ENCODE data around the gene EAPP.
"Not testable (repeated sequence)": the region's sequence is repeated elsewhere in the genome, so short reads cannot be mapped to it uniquely, and the experiment has no call there.

The EAPP gene

DNA sequence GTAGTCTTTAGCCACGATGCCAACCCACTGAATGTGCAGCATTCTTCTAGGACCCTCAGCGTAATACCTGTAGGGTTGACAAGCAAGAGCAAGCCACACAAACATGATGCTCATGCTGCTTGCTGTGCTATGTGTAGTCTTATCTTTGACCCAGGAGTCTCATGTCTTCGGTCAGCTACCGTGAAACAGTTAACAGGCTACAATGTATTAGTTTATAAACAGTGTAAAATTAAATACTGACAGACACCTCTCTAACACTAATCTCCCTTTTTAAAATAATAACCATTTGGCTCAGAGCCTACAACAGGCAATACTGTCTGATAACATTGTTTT is 1.9 kb downstream of the EAPP start:
- no peak for DNase-seq

DNA sequence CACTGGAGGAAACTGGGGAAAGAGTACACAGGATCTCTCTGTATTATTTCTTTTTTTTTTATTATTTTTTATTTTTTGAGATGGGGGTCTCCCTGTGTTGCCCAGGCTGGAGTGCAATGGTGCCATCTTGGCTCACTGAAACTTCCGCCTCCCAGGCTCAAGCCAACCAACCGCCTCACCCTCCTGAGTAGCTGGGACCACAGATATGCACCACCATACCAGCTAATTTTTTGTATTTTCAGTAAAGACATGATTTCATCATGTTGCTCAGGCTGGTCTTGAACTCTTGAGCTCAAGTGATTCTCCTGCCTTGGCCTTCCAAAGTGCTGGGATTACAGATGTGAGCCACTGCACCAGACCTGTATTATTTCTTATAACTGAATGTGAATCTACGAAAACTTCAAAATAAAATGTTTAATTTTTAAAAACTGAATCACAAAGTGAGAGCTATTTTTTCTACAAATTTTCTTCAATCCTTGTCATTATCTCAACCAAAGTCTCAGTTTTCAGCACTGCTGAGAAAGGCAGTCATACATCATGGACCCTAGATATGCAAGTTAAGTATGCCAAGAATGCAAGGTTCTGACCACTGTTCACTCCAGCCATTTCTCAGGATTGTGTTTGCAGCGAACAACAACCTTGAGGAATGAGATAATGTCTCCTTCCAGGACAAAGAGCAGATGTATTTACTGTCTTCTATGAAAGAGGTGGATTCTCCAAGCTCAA is 2.4 kb downstream of the EAPP start:
- DNase-seq, result no peak

DNA sequence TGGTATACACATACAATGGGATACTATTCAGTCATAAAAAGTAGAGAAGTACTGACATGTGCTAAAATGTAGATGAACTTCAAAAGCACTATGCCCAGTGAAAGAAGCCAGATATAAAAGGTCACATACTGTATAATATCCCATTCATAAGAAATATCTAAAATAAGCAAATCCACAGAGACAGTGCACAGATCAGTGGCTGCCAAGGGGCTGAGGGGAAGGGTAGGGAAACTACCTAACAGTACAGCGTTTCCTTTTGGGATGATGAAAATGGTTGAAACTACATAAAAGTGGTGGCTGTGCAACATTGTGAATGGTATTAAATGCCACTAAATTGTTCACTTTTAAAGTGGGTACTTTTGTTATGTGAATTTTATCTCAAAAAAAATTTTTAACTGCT is 11.9 kb downstream of the EAPP start:
- DNase-seq, result no peak

DNA sequence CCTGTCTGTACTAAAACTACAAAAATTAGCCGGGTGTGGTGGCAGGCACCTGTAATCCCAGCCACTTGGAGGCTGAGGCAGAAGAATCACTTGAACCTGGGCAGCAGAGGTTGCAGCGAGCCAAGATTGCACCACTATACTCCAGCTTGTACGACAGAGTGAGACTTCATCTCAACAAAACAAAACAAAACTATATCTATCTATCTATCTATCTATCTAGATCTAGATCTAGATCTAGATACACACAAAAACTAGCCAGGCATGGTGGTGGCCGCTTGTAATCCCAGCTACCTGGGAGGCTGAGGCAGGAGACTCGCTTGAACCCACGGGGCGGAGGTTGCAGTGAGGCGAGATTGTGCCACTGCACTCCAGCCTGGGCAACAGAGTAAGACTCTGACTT is 15.3 kb downstream of the EAPP start:
- DNase-seq, result not testable (repeated sequence)

DNA sequence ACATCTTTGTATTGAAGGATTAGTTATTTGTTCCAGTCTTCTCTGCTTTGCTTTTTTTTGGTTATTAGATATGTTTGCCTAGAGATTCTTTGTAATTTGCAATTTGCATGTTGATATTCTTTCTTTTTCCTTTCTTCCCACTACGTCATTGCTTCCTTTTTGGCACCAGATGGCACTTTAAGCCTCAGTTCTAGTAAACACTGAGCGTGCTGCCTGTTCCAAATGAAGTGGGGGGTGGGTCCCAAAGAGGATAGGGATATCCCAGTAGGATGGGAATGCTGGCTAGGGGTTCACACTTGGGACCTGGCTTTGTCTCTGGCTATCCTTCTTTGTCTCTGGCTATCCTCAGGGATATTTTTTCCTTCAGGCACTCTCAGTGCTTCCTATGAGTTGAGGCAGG is 17.0 kb downstream of the EAPP start:
- no peak for DNase-seq

DNA sequence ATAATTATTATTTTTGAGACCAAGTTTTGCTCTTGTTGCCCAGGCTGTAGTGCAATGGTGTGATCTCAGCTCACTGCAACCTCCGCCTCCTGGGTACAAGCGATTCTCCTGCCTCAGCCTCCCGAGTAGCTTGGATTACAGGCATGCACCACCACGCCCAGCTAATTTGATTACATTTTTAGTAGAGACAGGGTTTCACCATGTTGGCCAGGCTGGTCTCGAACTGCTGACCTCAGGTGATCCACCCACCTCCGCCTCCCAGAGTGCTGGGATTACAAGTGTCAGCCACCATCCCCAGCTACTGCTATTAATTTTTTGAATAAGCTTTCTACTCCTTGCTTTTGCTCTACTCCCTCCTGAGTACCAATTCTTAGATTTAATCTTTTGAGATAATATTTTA is 18.4 kb downstream of the EAPP start:
- DNase-seq, result not testable (repeated sequence)

DNA sequence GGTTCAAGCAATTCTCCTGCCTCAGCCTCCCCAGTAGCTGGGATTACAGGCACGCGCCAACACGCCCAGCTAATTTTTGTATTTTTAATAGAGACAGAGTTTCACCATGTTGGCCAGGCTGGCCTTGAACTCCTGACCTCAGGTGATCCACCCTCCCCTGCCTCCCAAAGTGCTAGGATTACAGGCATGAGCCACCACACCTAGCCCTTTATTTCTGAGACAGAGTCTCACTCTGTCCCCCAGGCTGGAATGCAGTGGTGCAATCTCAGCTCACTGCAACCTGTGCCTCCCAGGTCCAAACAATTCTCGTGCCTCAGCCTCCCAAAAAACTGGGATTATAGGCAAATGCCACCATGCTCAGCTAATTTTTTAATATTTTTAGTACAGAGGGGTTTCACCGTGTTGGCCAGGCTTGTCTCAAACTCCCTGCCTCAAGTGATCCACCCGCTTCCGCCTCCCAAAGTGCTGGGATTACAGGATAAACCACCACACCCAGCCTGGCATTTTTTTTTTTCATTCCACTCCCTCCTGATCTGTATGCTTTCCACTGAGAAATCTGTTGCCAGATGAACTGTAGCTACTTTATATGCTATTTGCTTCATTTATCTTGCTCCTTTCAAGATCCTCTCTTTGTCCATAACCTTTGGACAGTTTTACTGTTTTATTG is 19.1 kb downstream of the EAPP start:
- DNase-seq, result not testable (repeated sequence)

DNA sequence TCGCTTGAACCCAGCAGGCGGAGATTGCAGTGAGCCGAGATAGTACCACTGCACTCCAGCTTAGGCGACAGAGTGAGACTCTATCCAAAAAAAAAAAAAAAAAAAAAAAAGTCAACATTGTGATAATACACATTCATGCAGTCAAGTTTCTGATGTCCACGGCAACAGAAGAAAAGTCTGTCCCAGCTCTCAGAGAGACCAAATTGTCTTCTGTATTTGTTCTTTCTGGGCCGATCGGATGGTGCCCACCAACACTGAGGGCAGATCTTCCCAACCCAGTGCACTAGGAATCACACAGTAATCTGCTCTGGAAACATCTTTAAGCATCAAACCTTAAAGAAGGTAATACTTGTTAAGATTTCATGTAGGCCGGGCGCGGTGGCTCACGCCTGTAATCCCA is 31.6 kb downstream of the EAPP start:
- DNase-seq, result no peak

DNA sequence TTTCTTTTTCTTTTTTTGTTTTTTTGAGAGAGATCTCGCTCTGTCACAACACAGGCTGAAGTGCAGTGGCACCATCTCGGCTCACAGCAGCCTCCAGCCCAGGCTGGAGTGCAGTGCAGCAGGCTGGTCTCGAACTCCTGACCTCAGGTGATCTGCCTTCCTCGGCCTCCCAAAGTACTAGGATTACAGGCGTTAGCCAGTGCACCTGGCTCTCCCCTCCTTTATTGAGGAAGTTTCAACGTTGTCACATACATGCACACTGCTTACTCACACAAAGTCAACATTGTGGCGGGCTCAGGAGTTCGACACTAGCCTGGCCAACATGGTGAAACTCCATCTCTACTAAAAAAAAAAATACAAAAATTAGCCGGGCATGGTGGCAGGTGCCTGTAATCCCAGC is 32.0 kb downstream of the EAPP start:
- DNase-seq, result no peak

DNA sequence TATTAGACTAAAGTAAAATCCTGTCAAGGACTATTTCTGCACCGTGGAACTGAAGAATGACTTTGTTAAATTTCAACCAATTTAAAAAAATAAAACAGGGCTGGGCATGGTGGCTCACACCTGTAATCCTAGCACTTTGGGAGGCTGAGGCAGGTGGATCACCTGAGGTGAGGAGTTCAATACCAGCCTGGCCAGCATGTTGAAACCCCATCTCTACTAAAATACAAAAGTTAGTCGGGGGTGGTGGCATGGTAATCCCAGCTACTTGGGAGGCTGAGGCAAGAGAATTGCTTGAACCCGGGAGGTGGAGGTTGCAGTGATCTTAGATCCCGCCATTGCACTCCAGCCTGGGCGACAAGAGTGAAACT is 34.4 kb downstream of the EAPP start:
- not testable (repeated sequence) for DNase-seq

DNA sequence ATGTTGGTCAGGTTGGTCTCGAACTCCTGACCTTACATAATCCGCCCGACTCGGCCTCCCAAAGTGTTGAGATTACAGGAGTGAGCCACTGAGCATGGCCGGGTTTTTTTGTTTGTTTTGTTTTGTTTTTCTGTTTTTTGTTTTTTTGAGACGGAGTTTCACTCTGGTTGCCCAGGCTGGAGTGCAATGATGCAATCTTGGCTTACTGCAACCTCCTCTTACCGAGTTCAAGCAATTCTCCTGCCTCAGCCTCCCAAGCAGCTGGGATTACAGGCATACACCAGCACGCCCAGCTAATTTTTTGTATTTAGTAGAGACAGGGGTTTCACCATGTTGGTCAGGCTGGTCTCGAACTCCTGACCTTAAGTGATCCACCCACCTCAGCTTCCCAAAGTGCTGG is 35.5 kb downstream of the EAPP start:
- DNase-seq, result not testable (repeated sequence)

DNA sequence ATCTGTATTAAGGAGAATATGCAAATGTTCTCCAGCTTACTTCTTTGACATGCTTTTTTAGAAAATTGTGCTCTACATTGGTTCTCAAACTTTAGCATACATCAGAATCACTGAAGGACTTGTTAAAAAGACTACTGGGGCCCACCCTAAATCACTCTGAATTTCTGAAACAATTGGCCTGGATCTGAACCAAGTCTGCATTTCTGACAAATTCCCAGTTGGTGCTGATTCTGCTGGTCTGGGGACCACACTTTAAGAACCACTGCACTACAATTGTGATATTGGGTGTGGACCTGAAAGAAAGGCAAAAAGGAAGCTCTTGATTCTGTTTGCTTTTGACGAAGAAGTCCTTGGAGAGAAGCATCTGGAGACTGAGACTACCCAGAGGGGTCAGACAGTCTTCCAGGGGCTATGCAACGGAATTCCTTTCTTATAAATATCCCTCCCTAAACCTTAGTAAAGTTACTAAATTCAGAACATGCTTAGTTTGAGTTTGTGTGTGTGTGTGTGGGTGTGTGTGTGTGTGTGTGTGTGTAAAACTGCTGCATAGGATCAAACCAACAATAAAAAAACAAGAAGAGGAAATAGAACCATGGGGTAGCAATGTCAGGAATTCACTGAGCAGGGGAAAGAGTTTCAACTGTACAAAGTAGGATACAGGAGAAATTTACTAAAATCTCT is 36.8 kb downstream of the EAPP start:
- no peak for DNase-seq

DNA sequence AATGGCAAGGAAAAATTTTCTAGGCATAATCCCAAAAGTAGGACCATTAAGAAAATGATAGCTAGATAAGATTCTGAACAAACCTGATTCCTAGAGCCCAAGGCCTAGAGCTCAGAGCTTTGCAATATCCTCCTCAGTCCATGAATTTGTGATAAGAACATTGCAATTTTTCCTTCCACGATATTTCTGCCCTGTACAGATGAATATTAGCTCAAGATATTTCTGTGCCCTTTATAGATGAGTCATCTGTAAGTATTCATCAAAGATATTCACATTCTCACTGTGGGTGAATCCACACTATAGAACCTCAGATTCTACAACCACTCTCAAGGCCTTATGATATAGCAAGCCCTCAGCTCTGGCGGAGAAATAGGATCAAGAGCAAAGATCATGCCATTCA is 37.5 kb downstream of the EAPP start:
- no peak for DNase-seq

DNA sequence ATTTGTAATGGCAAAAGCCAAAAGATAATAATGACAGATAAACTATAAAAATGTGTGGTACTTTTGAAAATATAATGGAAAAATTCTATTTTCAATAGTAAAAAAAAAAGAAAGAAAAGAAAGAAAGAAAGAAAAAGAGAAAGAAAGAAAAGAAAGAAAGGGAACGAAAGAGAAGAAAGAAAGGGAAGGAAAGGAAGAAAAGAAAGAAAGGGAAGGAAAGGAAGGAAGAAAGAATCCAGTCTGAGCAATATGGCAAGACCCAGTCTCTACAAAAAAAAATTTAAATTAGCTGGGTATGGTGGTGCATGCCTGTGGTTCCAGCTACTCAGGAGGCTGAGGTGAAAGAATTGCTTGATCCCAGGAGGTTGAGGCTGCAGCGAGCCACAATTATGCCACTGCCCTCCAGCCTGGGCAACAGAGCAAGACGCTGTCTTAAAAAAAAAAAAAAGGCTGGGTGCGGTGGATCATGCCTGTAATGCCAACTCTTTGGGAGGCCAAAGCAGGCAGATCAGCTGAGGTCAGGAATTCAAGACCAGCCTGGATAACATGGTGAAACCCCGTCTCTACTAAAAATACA is 38.4 kb downstream of the EAPP start:
- no peak for DNase-seq

DNA sequence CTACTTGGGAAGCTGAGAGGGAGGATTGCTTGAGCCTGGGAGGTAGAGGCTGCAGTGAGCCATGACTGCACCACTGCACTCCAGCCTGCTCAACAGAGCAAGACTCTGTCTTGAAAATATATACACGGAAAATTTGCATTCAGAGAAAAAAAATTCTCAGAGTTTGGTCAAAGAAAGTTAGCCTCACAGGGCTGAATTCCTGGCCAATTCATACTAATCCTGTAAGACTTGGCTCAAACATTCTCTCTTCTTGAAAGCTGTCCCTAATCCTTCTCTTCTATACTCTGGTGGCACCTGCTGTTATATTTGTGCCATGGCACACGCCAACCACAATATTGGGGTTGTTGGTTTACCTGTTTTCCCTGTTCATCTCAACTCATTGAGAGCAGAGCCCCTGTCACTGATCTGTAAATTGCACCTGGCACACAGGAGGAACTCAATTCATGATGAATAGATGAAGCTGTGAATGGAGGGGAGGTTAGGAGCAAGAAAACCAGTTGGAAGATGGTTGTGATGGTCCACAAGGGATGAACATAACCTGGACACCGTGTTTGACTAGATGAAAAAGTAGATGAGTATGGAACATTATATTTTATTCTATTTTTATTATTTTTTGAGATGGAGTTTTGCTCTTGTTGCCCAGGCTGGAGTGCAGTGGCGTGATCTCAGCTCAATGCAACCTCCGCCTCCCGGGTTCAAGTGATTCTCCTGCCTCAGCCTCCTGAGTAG is 40.7 kb downstream of the EAPP start:
- peak; percentile 67 for DNase-seq

DNA sequence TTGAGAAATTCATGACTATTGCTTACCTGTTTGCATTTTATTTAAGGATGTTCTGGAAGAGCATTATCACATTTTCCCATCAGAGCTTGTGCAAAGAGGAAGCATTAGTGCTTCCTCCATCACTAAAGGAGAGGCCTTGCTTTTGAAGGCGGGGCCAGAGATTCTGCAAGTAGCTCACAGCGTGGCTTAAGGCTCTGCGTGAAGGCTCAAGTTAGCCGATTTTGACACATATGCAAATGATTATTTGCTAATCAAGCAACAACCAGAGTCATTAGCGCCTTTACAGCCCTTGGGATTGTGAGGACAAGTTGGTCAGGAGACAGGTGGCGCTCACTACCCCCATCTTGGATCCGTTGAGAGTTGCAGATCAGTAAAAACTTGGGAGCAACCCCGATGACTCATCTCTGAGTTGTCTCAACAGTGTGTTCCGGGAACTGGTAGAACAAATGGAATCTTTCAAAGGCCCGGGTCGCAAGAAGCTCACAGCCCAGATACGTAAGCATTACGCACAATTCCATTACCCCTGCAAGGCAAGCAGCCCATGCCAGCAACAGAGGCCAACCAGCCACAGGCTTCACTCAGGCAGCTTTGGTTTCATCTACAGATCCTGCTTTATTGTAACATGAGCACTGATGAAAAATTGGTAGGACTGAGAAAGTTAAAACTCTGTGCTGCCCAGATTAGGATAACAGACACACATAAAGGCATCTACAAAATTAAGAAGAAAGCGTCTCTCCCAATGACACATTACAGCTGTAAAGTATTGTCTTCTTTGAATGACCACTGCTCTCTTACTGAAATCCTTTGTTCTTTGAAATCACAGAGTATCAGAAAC is 42.6 kb downstream of the EAPP start:
- DNase-seq, result peak; percentile 7

DNA sequence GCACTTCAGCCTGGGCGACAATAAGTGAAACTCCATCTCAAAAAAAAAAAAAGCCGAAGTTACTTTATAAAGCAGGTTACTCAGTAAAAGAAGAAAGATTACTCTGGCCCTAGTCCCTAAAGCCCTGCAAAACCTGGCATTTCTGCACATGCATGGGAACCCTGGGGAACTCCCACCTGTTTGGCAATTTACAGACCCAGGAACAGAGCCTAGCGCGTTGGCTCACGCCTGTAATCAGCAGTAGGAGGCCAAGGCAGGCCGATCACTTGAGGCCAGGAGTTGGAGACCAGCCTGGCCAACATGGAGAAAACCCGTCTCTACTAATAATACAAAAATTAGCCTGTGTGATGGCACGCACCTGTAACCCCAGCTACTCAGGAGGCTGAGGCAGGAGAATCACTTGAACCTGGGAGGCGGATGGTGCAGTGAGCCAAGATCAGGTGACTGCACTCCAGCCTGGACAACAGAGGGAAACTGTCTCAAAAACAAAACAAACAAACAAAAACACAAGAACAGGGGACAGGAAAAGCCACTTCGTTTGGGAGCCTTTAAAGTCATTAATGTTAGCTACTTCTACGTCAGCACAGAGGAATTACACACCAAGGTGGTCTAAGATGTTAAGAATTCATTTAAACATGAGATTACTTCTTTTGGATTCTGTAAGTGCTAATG is 43.4 kb downstream of the EAPP start:
- DNase-seq, result no peak

DNA sequence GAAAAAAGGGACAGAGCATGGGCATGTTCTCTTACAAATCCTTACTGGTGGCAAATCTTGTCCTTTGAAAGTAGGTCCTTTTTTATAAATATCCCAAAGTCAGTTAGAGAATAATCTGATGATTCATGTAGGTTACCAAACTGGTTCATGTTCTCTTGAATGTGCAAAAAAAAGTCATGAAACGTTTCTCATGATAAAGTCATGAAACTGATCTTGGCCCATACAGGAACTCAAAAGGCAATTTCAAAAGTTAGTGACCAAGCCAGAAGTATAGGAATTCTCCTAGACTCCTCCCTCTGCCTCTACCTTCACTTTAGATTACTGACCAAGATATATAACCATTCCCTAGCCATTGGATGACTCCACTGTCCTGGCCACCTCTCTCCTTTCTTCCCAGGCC is 50.2 kb downstream of the EAPP start:
- no peak for DNase-seq

DNA sequence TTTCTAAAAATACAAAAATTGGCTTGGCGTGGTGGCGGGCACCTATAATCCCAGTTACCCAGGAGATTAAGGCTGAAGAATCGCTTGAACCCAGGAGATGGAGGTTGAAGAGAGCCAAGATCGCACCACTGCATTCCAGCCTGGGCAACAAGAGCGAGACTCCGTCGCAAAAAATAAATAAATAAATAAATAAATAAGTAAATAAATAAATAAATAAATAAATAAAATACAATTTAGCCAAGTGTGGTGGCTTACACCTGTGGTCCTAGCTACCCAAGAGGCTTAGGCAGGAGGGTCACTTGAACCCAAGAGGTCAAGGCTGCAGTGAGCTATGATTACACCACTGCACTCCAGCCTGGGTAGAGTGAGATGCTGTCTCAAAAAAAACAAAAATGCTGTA is 51.0 kb downstream of the EAPP start:
- no peak for DNase-seq

DNA sequence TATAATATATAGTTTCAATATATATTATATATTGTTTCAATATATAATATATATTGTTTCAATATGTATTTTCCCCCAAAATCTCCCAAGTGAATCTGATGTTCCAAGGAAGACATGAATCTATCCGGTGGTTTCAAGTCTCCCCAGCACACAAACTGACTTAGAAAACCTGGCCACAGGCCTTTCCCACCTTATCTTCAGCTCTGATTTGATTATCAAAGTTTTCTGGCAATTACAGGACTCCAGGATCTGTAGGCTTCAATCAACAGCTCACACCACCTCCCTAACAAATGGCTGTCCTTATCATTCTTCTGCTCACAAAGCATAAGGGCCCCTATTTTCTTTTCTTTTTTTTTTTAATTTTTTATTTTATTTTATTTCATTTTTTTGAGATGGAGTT is 54.8 kb downstream of the EAPP start:
- no peak for DNase-seq

DNA sequence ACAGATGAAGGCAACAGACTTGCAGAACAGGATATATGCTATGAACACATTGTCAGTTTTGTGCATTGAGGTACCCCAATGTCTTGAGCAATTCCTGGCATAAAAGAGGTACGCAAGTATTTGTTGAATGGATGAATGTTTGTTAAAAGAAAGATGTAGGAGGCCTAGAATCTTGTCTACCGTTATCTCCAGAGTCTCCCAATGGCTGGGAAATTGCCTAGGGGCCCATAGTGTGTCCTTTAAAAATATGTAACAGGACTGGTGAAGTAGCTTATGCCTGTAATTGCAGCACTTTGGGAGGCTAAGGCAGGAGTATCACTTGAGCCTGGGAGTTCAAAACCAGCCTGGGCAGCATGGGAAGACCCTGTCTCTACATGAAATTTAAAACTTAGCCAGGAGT is 57.0 kb downstream of the EAPP start:
- no peak for DNase-seq

DNA sequence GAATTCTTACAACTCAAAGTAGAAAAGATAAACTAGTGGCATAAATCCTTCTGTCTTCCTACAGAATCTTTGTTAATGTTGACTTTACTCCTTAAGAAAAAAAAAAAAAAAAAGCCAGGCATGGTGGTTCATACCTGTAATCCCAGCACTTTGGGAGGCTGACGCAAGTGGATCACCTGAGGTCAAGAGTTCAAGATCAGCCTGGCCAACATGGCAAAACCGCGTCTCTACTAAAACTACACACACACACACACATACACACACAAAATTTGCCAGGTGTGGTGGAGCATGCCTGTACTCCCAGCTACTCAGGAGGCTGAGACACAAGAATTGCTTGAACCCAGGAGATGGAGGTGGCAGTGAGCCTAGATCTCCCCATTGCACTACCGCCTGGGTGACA is 59.8 kb downstream of the EAPP start:
- no peak for DNase-seq

Data from hematopoietic multipotent progenitor cell treated with erythropoietin and hydrocortisone succinate and interleukin-3 and kit ligand, for 6 days (in vitro differentiated cells).